WTC11 (cell line): ENCODE measurements around the gene MTOR. TPM values are rescaled to one million over a fixed set of nuclear protein-coding genes. Genes with fewer than 3 reads are reported as not detected.
"Not testable (repeated sequence)": the region's sequence is repeated elsewhere in the genome, so short reads cannot be mapped to it uniquely, and the experiment has no call there.

Source experiments
- ATAC-seq: fragments of 200-7000 bp; cut with Tn5 transposase; 2 replicates; pipeline ENCODE4 v1.10.0; 2021; ENCODE audit warnings: mild to moderate bottlenecking, moderate library complexity
- CTCF ChIA-PET: fragments of 300-600 bp; sonication (Branson Sonifier 250); formaldehyde crosslinking; loops from one replicate; lab custom pipeline; 2021; ENCODE audit warnings: antibody characterized with exemption; lab: Charles Lee
- POLR2A ChIA-PET: fragments of 350-600 bp; sonication (Branson Sonifier 250); formaldehyde crosslinking; loops from one replicate; lab custom pipeline; 2021; ENCODE audit warnings: antibody characterized with exemption; lab: Charles Lee
- DNase-seq: peaks from one replicate; pipeline ENCODE4 v3.0.0; 2021; ENCODE audit warnings: low spot score
- H3K27ac Mint-ChIP-seq: 2 replicates; pipeline ENCODE4 v1.8.0; 2021; ENCODE audit warnings: mixed read lengths
- H3K27me3 Mint-ChIP-seq: 2 replicates; pipeline ENCODE4 v1.8.0; 2021; ENCODE audit warnings: low read depth, mild to moderate bottlenecking, moderate library complexity, mixed read lengths
- H3K36me3 Mint-ChIP-seq: 2 replicates; pipeline ENCODE4 v1.8.0; 2021; ENCODE audit warnings: mixed read lengths
- H3K4me1 Mint-ChIP-seq: 2 replicates; pipeline ENCODE4 v1.8.0; 2022; ENCODE audit warnings: mixed read lengths
- H3K4me3 Mint-ChIP-seq: 2 replicates; pipeline ENCODE4 v1.8.0; 2021; ENCODE audit warnings: mild to moderate bottlenecking, moderate library complexity, mixed read lengths
- H3K9me3 Mint-ChIP-seq: 2 replicates; pipeline ENCODE4 v1.8.0; 2021; ENCODE audit warnings: mixed read lengths
- CBFB ChIP-seq: sonication (generic); formaldehyde crosslinking; IDR thresholded peaks from 2 replicates; pipeline ENCODE4 v1.8.1; 2022; ENCODE audit warnings: mild to moderate bottlenecking, low read depth, missing genetic modification reagents
- ETV6 ChIP-seq: sonication (generic); formaldehyde crosslinking; IDR thresholded peaks from 2 replicates; pipeline ENCODE4 v1.8.1; 2022; ENCODE audit warnings: mild to moderate bottlenecking, missing genetic modification reagents
- FOXJ3 ChIP-seq: sonication (generic); formaldehyde crosslinking; IDR thresholded peaks from 2 replicates; pipeline ENCODE4 v1.9.0; 2021; ENCODE audit warnings: missing genetic modification reagents, mild to moderate bottlenecking, borderline replicate concordance
- GABPB1 ChIP-seq: sonication (generic); formaldehyde crosslinking; IDR thresholded peaks from 2 replicates; pipeline ENCODE4 v1.8.1; 2023; ENCODE audit warnings: mild to moderate bottlenecking, missing genetic modification reagents
- MYBL2 ChIP-seq: sonication (generic); formaldehyde crosslinking; IDR thresholded peaks from 2 replicates; pipeline ENCODE4 v1.8.1; 2023; ENCODE audit warnings: mild to moderate bottlenecking, moderate library complexity, missing genetic modification reagents
- NFYB ChIP-seq: sonication (generic); formaldehyde crosslinking; conservative IDR thresholded peaks from 2 replicates; pipeline ENCODE4 v1.8.0; 2022; ENCODE audit warnings: low read depth, missing genetic modification reagents
- NR3C1 ChIP-seq: sonication (generic); formaldehyde crosslinking; conservative IDR thresholded peaks from 2 replicates; pipeline ENCODE4 v1.8.1; 2023; ENCODE audit warnings: low read depth, mild to moderate bottlenecking, missing genetic modification reagents
- PRRX2 ChIP-seq: fragments of 250-450 bp; sonication (Bioruptor Pico); IDR thresholded peaks from 2 replicates; pipeline ENCODE4 v1.8.0; 2021; ENCODE audit warnings: mild to moderate bottlenecking
- ZNF232 ChIP-seq: sonication (generic); formaldehyde crosslinking; IDR thresholded peaks from 2 replicates; pipeline ENCODE4 v1.8.0; 2022; ENCODE audit warnings: mild to moderate bottlenecking, missing genetic modification reagents
- ZNF317 ChIP-seq: sonication (generic); formaldehyde crosslinking; IDR thresholded peaks from 2 replicates; pipeline ENCODE4 v1.8.1; 2023; ENCODE audit warnings: low read depth, mild to moderate bottlenecking, moderate library complexity, missing genetic modification reagents, borderline replicate concordance
- total RNA-seq: library from RNA; stranded (reverse); gene quantifications from 3 replicates; pipeline ENCODE4 v1.2.3, GENCODE V29; 2021
- TF ChIP-seq, protein P1 (sequence below): sonication (generic); formaldehyde crosslinking; IDR thresholded peaks from 2 replicates; pipeline ENCODE4 v1.8.0; 2023; ENCODE audit warnings: missing genetic modification reagents
- TF ChIP-seq, protein P2 (sequence below): sonication (generic); formaldehyde crosslinking; IDR thresholded peaks from 2 replicates; pipeline ENCODE4 v1.8.1; 2023; ENCODE audit warnings: mild to moderate bottlenecking, moderate library complexity, missing genetic modification reagents
- TF ChIP-seq, protein P3 (sequence below): sonication (generic); formaldehyde crosslinking; IDR thresholded peaks from 2 replicates; pipeline ENCODE4 v1.8.1; 2022; ENCODE audit warnings: low read depth, mild to moderate bottlenecking, moderate library complexity, missing genetic modification reagents, borderline replicate concordance
- TF ChIP-seq, protein P4 (sequence below): sonication (generic); formaldehyde crosslinking; IDR thresholded peaks from 2 replicates; pipeline ENCODE4 v1.8.1; 2023; ENCODE audit warnings: mild to moderate bottlenecking, missing genetic modification reagents, borderline replicate concordance
- TF ChIP-seq, protein P5 (sequence below): sonication (generic); formaldehyde crosslinking; IDR thresholded peaks from 2 replicates; pipeline ENCODE4 v1.8.1; 2023; ENCODE audit warnings: mild to moderate bottlenecking, missing genetic modification reagents
- TF ChIP-seq, protein P6 (sequence below): sonication (generic); formaldehyde crosslinking; IDR thresholded peaks from 2 replicates; pipeline ENCODE4 v1.8.0; 2023; ENCODE audit warnings: mild to moderate bottlenecking, missing genetic modification reagents
- TF ChIP-seq, protein P7 (sequence below): sonication (generic); formaldehyde crosslinking; IDR thresholded peaks from 2 replicates; pipeline ENCODE4 v1.8.0; 2022; ENCODE audit warnings: mild to moderate bottlenecking, missing genetic modification reagents

Gene MTOR
- total RNA-seq, 1 experiment from 2014 or later, result 65.0 TPM

DNA sequence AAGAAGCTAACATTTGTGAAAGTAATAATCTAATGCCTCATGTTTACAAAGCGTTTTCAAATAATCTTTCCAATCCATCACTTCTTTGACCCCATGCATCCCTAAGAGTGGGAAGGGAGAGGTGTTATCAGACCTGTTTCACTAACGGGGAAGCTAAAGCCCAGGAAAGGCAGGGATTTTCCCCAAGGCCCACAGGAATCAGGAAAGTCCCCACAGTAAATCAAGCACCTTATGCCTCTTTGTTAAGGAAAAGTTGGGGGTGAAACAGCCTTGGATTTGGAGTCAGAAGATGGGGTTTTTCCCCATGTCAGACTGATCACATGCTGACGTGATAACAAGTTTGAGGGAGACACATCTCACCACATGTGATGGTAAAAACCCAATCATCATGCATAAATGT is 93.1 kb downstream of the MTOR start (continued):
- TF ChIP-seq, protein P1, sequence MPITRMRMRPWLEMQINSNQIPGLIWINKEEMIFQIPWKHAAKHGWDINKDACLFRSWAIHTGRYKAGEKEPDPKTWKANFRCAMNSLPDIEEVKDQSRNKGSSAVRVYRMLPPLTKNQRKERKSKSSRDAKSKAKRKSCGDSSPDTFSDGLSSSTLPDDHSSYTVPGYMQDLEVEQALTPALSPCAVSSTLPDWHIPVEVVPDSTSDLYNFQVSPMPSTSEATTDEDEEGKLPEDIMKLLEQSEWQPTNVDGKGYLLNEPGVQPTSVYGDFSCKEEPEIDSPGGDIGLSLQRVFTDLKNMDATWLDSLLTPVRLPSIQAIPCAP (CRISPR knock-in tag), result no peak
- TF ChIP-seq ZNF317 (CRISPR knock-in tag), result no peak
- TF ChIP-seq, protein P2, sequence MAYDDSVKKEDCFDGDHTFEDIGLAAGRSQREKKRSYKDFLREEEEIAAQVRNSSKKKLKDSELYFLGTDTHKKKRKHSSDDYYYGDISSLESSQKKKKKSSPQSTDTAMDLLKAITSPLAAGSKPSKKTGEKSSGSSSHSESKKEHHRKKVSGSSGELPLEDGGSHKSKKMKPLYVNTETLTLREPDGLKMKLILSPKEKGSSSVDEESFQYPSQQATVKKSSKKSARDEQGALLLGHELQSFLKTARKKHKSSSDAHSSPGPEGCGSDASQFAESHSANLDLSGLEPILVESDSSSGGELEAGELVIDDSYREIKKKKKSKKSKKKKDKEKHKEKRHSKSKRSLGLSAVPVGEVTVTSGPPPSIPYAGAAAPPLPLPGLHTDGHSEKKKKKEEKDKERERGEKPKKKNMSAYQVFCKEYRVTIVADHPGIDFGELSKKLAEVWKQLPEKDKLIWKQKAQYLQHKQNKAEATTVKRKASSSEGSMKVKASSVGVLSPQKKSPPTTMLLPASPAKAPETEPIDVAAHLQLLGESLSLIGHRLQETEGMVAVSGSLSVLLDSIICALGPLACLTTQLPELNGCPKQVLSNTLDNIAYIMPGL, result no peak
- no peak for TF ChIP-seq MYBL2 (CRISPR knock-in tag)

DNA sequence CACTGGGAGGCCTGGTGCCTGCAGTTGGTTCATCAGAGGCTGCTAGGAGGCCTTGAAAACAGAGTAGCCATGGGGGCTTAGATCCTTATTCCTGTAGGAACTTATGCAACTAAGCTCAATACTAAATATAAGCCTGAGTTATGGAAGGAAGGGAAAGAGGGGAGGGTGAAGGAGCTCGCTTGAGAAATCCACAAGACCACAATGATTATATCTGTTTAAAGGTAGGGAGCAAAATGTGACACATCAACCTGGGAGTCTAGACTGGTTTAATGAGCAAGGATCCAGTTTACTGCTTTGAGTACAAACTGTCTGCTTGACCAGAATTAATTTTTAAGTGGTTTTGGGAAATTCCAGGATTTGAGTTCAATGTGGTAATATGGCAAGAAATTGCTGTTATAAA is 93.6 kb downstream of the MTOR start:
- H3K27me3 Mint-ChIP-seq, result no peaks in the 10 kb centered on the region
- no peaks in the 10 kb centered on the region for H3K4me1 Mint-ChIP-seq
- CTCF ChIA-PET, result no interaction called here
- TF ChIP-seq, protein P1 (CRISPR knock-in tag), result no peak
- TF ChIP-seq NFYB (CRISPR knock-in tag) (no peak), PRRX2 (CRISPR knock-in tag) (no peak), FOXJ3 (CRISPR knock-in tag) (no peak), ZNF317 (CRISPR knock-in tag) (no peak), ETV6 (no peak), GABPB1 (CRISPR knock-in tag) (no peak), CBFB (CRISPR knock-in tag) (no peak), ZNF232 (CRISPR knock-in tag) (no peak), NR3C1 (no peak)
- TF ChIP-seq, protein P3, sequence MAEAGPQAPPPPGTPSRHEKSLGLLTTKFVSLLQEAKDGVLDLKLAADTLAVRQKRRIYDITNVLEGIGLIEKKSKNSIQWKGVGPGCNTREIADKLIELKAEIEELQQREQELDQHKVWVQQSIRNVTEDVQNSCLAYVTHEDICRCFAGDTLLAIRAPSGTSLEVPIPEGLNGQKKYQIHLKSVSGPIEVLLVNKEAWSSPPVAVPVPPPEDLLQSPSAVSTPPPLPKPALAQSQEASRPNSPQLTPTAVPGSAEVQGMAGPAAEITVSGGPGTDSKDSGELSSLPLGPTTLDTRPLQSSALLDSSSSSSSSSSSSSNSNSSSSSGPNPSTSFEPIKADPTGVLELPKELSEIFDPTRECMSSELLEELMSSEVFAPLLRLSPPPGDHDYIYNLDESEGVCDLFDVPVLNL, result no peak
- TF ChIP-seq, protein P4, sequence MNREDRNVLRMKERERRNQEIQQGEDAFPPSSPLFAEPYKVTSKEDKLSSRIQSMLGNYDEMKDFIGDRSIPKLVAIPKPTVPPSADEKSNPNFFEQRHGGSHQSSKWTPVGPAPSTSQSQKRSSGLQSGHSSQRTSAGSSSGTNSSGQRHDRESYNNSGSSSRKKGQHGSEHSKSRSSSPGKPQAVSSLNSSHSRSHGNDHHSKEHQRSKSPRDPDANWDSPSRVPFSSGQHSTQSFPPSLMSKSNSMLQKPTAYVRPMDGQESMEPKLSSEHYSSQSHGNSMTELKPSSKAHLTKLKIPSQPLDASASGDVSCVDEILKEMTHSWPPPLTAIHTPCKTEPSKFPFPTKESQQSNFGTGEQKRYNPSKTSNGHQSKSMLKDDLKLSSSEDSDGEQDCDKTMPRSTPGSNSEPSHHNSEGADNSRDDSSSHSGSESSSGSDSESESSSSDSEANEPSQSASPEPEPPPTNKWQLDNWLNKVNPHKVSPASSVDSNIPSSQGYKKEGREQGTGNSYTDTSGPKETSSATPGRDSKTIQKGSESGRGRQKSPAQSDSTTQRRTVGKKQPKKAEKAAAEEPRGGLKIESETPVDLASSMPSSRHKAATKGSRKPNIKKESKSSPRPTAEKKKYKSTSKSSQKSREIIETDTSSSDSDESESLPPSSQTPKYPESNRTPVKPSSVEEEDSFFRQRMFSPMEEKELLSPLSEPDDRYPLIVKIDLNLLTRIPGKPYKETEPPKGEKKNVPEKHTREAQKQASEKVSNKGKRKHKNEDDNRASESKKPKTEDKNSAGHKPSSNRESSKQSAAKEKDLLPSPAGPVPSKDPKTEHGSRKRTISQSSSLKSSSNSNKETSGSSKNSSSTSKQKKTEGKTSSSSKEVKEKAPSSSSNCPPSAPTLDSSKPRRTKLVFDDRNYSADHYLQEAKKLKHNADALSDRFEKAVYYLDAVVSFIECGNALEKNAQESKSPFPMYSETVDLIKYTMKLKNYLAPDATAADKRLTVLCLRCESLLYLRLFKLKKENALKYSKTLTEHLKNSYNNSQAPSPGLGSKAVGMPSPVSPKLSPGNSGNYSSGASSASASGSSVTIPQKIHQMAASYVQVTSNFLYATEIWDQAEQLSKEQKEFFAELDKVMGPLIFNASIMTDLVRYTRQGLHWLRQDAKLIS (CRISPR knock-in tag), result no peak
- TF ChIP-seq, protein P5, sequence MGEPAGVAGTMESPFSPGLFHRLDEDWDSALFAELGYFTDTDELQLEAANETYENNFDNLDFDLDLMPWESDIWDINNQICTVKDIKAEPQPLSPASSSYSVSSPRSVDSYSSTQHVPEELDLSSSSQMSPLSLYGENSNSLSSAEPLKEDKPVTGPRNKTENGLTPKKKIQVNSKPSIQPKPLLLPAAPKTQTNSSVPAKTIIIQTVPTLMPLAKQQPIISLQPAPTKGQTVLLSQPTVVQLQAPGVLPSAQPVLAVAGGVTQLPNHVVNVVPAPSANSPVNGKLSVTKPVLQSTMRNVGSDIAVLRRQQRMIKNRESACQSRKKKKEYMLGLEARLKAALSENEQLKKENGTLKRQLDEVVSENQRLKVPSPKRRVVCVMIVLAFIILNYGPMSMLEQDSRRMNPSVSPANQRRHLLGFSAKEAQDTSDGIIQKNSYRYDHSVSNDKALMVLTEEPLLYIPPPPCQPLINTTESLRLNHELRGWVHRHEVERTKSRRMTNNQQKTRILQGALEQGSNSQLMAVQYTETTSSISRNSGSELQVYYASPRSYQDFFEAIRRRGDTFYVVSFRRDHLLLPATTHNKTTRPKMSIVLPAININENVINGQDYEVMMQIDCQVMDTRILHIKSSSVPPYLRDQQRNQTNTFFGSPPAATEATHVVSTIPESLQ, result no peak
- TF ChIP-seq, protein P6, sequence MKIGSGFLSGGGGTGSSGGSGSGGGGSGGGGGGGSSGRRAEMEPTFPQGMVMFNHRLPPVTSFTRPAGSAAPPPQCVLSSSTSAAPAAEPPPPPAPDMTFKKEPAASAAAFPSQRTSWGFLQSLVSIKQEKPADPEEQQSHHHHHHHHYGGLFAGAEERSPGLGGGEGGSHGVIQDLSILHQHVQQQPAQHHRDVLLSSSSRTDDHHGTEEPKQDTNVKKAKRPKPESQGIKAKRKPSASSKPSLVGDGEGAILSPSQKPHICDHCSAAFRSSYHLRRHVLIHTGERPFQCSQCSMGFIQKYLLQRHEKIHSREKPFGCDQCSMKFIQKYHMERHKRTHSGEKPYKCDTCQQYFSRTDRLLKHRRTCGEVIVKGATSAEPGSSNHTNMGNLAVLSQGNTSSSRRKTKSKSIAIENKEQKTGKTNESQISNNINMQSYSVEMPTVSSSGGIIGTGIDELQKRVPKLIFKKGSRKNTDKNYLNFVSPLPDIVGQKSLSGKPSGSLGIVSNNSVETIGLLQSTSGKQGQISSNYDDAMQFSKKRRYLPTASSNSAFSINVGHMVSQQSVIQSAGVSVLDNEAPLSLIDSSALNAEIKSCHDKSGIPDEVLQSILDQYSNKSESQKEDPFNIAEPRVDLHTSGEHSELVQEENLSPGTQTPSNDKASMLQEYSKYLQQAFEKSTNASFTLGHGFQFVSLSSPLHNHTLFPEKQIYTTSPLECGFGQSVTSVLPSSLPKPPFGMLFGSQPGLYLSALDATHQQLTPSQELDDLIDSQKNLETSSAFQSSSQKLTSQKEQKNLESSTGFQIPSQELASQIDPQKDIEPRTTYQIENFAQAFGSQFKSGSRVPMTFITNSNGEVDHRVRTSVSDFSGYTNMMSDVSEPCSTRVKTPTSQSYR (CRISPR knock-in tag), result no peak
- TF ChIP-seq, protein P7, sequence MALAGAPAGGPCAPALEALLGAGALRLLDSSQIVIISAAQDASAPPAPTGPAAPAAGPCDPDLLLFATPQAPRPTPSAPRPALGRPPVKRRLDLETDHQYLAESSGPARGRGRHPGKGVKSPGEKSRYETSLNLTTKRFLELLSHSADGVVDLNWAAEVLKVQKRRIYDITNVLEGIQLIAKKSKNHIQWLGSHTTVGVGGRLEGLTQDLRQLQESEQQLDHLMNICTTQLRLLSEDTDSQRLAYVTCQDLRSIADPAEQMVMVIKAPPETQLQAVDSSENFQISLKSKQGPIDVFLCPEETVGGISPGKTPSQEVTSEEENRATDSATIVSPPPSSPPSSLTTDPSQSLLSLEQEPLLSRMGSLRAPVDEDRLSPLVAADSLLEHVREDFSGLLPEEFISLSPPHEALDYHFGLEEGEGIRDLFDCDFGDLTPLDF (CRISPR knock-in tag), result no peak
- TF ChIP-seq, all 79 proteins: peak for 0
- POLR2A ChIA-PET, result interaction anchor here (0.6 kb wide), 1 partner anchor 27 kb away, joined by 3 read pairs; no protein-coding TSS in a partner anchor
- H3K4me3 Mint-ChIP-seq, result no peak overlapping the region
- ATAC-seq (no peak), DNase-seq (no peak)
- H3K9me3 Mint-ChIP-seq, result no peaks in the 10 kb centered on the region
- H3K27ac Mint-ChIP-seq, result no peak overlapping the region
- peaks cover 15% of the 10 kb centered on the region for H3K36me3 Mint-ChIP-seq

DNA sequence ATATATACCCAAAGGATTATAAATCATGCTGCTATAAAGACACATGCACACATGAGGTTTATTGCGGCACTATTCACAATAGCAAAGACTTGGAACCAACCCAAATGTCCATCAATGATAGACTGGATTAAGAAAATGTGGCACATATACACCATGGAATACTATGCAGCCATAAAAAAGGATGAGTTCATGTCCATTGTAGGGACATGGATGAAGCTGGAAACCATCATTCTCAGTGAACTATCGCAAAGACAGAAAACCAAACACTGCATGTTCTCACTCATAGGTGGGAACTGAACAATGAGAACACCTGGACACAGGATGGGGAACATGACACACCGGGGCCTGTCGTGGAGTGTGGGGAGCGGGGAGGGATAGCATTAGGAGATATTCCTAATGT is 95.6 kb downstream of the MTOR start:
- DNase-seq, H3K27ac Mint-ChIP-seq, ATAC-seq, POLR2A ChIA-PET, H3K4me1 Mint-ChIP-seq, H3K27me3 Mint-ChIP-seq, CTCF ChIA-PET, H3K4me3 Mint-ChIP-seq, H3K9me3 Mint-ChIP-seq: not testable (repeated sequence)
- peaks cover 22% of the 10 kb centered on the region for H3K36me3 Mint-ChIP-seq
